ENCODE measurements around the gene PHF23.

DNA sequence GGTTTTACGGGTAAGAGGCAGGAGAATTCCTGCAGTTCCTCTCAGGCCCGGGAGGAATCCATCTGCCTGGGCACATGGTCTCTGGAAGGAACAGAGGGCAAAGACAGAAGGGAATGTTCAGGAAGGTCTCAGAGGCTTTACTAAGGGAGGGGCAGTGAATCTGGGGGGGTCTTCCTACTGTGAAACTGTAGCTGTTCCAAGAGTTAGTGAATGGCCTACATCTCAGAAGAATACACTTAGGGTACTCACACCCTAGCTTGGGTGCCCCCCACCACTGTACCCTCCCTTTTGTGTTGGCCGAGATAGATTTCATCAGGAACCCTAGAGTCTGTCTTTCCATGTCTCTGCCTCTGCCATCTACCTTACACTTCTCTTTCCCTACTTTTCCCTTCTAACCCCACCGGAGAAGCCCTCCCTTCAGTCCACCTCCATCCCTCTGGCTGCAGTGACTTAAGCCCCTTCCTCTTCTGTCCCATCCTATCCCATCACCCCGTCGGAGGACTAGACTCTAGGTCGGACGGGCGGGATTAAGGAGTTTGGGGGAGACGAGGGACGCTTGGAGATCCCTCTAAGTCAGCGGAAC lies 19.9 kb downstream of the PHF23 start:
- TF ChIP-seq POLR2A (IDR thresholded peaks at IDR 0.05): no peak
- TF ChIP-seq, protein P1, sequence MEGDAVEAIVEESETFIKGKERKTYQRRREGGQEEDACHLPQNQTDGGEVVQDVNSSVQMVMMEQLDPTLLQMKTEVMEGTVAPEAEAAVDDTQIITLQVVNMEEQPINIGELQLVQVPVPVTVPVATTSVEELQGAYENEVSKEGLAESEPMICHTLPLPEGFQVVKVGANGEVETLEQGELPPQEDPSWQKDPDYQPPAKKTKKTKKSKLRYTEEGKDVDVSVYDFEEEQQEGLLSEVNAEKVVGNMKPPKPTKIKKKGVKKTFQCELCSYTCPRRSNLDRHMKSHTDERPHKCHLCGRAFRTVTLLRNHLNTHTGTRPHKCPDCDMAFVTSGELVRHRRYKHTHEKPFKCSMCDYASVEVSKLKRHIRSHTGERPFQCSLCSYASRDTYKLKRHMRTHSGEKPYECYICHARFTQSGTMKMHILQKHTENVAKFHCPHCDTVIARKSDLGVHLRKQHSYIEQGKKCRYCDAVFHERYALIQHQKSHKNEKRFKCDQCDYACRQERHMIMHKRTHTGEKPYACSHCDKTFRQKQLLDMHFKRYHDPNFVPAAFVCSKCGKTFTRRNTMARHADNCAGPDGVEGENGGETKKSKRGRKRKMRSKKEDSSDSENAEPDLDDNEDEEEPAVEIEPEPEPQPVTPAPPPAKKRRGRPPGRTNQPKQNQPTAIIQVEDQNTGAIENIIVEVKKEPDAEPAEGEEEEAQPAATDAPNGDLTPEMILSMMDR (IDR thresholded peaks at IDR 0.05): peak in 1 of 6 experiments; percentile 3

Measured in thyroid gland (tissue), 4 donors.